NCI-H128 (cell line): ENCODE results near the gene SETD9.
A peak's percentile ranks its signal among the peaks of the same experiment; 100 is the strongest.

Experiments
- DNase-seq: peaks from one replicate; lab custom pipeline; 2025; ENCODE audit not compliant: unreplicated experiment; lab: John Stamatoyannopoulos, UW

The SETD9 gene

GRCh38 chr5:56922922-56923321 lies 13.5 kb downstream of the SETD9 start:
- DNase-seq, result no peak

GRCh38 chr5:56934325-56934724 lies 24.9 kb downstream of the SETD9 start:
- no peak for DNase-seq

- no peak for DNase-seq
Measured at GRCh38 chr5:56938858-56939257, 29.5 kb downstream of the SETD9 start.

- DNase-seq, result no peak
Measured at GRCh38 chr5:56941981-56942380, 32.6 kb downstream of the SETD9 start.

- DNase-seq, result no peak
Measured at GRCh38 chr5:56947052-56947451, 37.7 kb downstream of the SETD9 start.

- DNase-seq, result no peak
Measured at GRCh38 chr5:56950626-56951125, 41.3 kb downstream of the SETD9 start.

- DNase-seq, result no peak
Measured at GRCh38 chr5:56951126-56951945, 41.9 kb downstream of the SETD9 start.

GRCh38 chr5:56951946-56952691 lies 42.7 kb downstream of the SETD9 start, which contains the start of gene MIER3:
Gene MIER3, minus strand, starts transcription at chr5:56952123. Its CDS starts 21 bp downstream, at chr5:56952102.
- peak; percentile 34 for DNase-seq

- DNase-seq, result no peak
Measured at GRCh38 chr5:56954262-56954661, 44.9 kb downstream of the SETD9 start.

- DNase-seq, result no peak
Measured at GRCh38 chr5:56958595-56958994, 49.2 kb downstream of the SETD9 start.

- no peak for DNase-seq
Measured at GRCh38 chr5:56959326-56959725, 49.9 kb downstream of the SETD9 start.

- no peak for DNase-seq
Measured at GRCh38 chr5:56961746-56962145, 52.4 kb downstream of the SETD9 start.

- no peak for DNase-seq
Measured at GRCh38 chr5:56962286-56962685, 52.9 kb downstream of the SETD9 start.

- DNase-seq, result no peak
Measured at GRCh38 chr5:56963246-56963645, 53.9 kb downstream of the SETD9 start.

- DNase-seq, result no peak
Measured at GRCh38 chr5:56964173-56964572, 54.8 kb downstream of the SETD9 start.
